HG03025 (cell line): ENCODE results near the gene SEPTIN8.

Experiments
- ATAC-seq: cut with Tn5 transposase; IDR thresholded peaks from one replicate; pipeline ENCODE4 v1.9.1; 2021; ENCODE audit warnings: mild to moderate bottlenecking, moderate library complexity; ENCODE audit not compliant: unreplicated experiment, low FRiP score

Gene SEPTIN8

GRCh38 chr5:132788508-132788907 lies 11.5 kb upstream of the SEPTIN8 start:
- no peak for ATAC-seq

GRCh38 chr5:132787076-132787475 lies 10.0 kb upstream of the SEPTIN8 start:
- no peak for ATAC-seq

- ATAC-seq: no peak
These were observed 8.8 kb upstream of the SEPTIN8 start for GRCh38 chr5:132785864-132786263.

GRCh38 chr5:132785365-132785764 lies 8.3 kb upstream of the SEPTIN8 start:
- no peak for ATAC-seq

GRCh38 chr5:132782101-132782500 lies 5.1 kb upstream of the SEPTIN8 start:
- ATAC-seq: no peak

GRCh38 chr5:132781029-132781428 lies 4.0 kb upstream of the SEPTIN8 start:
- ATAC-seq: no peak

GRCh38 chr5:132780577-132780976 lies 3.5 kb upstream of the SEPTIN8 start:
- ATAC-seq: no peak

- ATAC-seq: no peak
These were observed 2.9 kb upstream of the SEPTIN8 start for GRCh38 chr5:132779961-132780360.

- ATAC-seq: no peak
These were observed 1.8 kb upstream of the SEPTIN8 start for GRCh38 chr5:132778856-132779255.

GRCh38 chr5:132778129-132778528 lies 1.1 kb upstream of the SEPTIN8 start:
- no peak for ATAC-seq

GRCh38 chr5:132776938-132777208 lies 166 bp downstream of the SEPTIN8 start:
- no peak for ATAC-seq

- peak; percentile 22 for ATAC-seq
These were observed 705 bp downstream of the SEPTIN8 start for GRCh38 chr5:132776131-132776937.

GRCh38 chr5:132775476-132775961 lies 1.5 kb downstream of the SEPTIN8 start:
- ATAC-seq: no peak

- ATAC-seq: no peak
These were observed 2.1 kb downstream of the SEPTIN8 start for GRCh38 chr5:132774896-132775295.

GRCh38 chr5:132774406-132774805 lies 2.6 kb downstream of the SEPTIN8 start:
- no peak for ATAC-seq

GRCh38 chr5:132773601-132774355 lies 3.3 kb downstream of the SEPTIN8 start:
- no peak for ATAC-seq

- ATAC-seq: no peak
These were observed 3.9 kb downstream of the SEPTIN8 start for GRCh38 chr5:132773114-132773513.

GRCh38 chr5:132772291-132773070 lies 4.6 kb downstream of the SEPTIN8 start:
- no peak for ATAC-seq

GRCh38 chr5:132771503-132771998 lies 5.5 kb downstream of the SEPTIN8 start:
- no peak for ATAC-seq

GRCh38 chr5:132770476-132771159 lies 6.4 kb downstream of the SEPTIN8 start:
- ATAC-seq: no peak
